ENCODE results near the gene SPNS1.
"Not testable (repeated sequence)": the region's sequence is repeated elsewhere in the genome, so short reads cannot be mapped to it uniquely, and the experiment has no call there.

DNA sequence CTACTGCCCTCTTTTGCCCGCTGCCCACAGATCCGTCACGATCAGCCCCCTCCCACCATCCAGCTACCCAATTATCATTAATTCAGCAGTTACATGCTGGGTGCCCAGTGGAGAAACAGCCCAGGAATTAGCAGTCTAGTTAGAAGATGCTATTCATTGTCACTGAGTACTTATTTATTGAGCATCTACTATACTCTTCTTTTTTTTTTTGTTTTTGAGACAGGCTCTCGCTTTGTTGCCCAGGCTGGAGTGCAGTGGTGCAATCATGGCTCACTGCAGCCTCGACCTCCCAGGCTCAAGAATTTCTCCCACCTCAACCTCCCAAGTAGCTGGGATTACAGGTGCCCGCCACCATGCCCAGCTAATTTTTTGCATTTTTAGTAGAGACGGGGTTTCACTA, 34.8 kb upstream of the SPNS1 start:
- TF ChIP-seq TARDBP (IDR thresholded peaks at IDR 0.05); HDGF (IDR thresholded peaks at IDR 0.05; ENCODE audit: borderline replicate concordance); FOXM1 (IDR thresholded peaks at IDR 0.05; ENCODE audit: borderline replicate concordance): not testable (repeated sequence)
- TF ChIP-seq, protein P1, sequence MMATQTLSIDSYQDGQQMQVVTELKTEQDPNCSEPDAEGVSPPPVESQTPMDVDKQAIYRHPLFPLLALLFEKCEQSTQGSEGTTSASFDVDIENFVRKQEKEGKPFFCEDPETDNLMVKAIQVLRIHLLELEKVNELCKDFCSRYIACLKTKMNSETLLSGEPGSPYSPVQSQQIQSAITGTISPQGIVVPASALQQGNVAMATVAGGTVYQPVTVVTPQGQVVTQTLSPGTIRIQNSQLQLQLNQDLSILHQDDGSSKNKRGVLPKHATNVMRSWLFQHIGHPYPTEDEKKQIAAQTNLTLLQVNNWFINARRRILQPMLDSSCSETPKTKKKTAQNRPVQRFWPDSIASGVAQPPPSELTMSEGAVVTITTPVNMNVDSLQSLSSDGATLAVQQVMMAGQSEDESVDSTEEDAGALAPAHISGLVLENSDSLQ (IDR thresholded peaks at IDR 0.05), result not testable (repeated sequence)

All from HEK293T (cell line).